ENCODE results near the gene FILIP1L. TPM values are rescaled to one million over a fixed set of nuclear protein-coding genes. Genes with fewer than 3 reads are reported as not detected.

Gene FILIP1L
- total RNA-seq, 1 experiment from 2014 or later, result 0.07 TPM

GRCh38 chr3:99953596-99953995 lies 160.7 kb downstream of the FILIP1L start:
- Histone ChIP-seq H3K18ac (ENCODE audit: insufficient read length, low read depth, low read length) (no peak overlapping the region), H3K79me2 (ENCODE audit: insufficient read depth, low read length) (no peaks in the 10 kb centered on the region), H3K14ac (ENCODE audit: insufficient read depth, low read length) (no peak overlapping the region), H3K56ac (ENCODE audit: insufficient read length, low read depth, low read length) (no peak overlapping the region), H3K9ac (ENCODE audit: extremely low read depth, insufficient read length, low read length) (no peak overlapping the region), H2BK120ac (ENCODE audit: low read depth, low read length, poor library complexity, severe bottlenecking) (no peak overlapping the region), H2BK15ac (ENCODE audit: low read depth, low read length) (no peak overlapping the region), H3K23me2 (ENCODE audit: insufficient read length, low read depth, low read length, poor library complexity, severe bottlenecking) (no peaks in the 10 kb centered on the region), H4K8ac (replicated peaks; ENCODE audit: insufficient read length, low read depth, low read length) (no peak overlapping the region), H3K27me3 (ENCODE audit: insufficient read depth, low read length) (no peaks in the 10 kb centered on the region), H3K4ac (ENCODE audit: low read depth, low read length) (no peak overlapping the region), H4K20me1 (ENCODE audit: control insufficient read depth, insufficient read depth, insufficient read length) (no peaks in the 10 kb centered on the region), H4K5ac (ENCODE audit: insufficient read length, low read depth, low read length) (no peak overlapping the region), H4K91ac (ENCODE audit: insufficient read length, low read depth, low read length) (no peak overlapping the region), H3T11ph (ENCODE audit: low read length) (no peak overlapping the region), H2AFZ (ENCODE audit: low read length) (no peak overlapping the region), H3K27ac (ENCODE audit: insufficient read length, low read depth, low read length) (no peak overlapping the region), H3K4me2 (ENCODE audit: insufficient read depth, insufficient read length, low read length) (no peak overlapping the region), H3K79me1 (ENCODE audit: insufficient read depth, low read depth, low read length, poor library complexity, severe bottlenecking) (no peaks in the 10 kb centered on the region), H2BK20ac (ENCODE audit: low read depth, low read length, poor library complexity, severe bottlenecking) (no peak overlapping the region), H3K9me3 (ENCODE audit: control insufficient read depth, low read depth, low read length) (no peaks in the 10 kb centered on the region), H2BK5ac (ENCODE audit: insufficient read length, low read length) (no peak overlapping the region), H3K23ac (ENCODE audit: insufficient read length, low read depth, low read length) (no peak overlapping the region), H2BK12ac (ENCODE audit: insufficient read length, low read depth, low read length) (no peak overlapping the region), H3K4me1 (ENCODE audit: insufficient read depth, low read length) (no peaks in the 10 kb centered on the region; the same call in 1 of the 2 replicates), H2AK5ac (ENCODE audit: insufficient read length, low read length) (no peak overlapping the region)
- Mint-ChIP-seq H3K4me1 (peaks cover 8 to 9% of the 10 kb centered on the region in 2 experiments; a peak in 3 of 4 replicates), H3K4me3 (no peak overlapping the region), H3K9me3 (no peaks in the 10 kb centered on the region), H3K27me3 (ENCODE audit: low read depth) (no peaks in the 10 kb centered on the region), H3K27ac (no peak overlapping the region), H3K36me3 (ENCODE audit: insufficient read depth in 1 of 3, low read depth in 3 of 3) (no peaks in the 10 kb centered on the region)
- TF ChIP-seq CTCF (conservative IDR thresholded peaks at IDR 0.05), result no peak
- DNase-seq, result no peak
